Activated naive CD8-positive, alpha-beta T cell treated with anti-CD3 and anti-CD28 coated beads, Interleukin-2, amount 50 U/mL, for 16 hours (primary cell): ENCODE data around the gene ERCC4.
"Not testable (repeated sequence)": the region's sequence is repeated elsewhere in the genome, so short reads cannot be mapped to it uniquely, and the experiment has no call there.

ENCODE experiments used
- DNase-seq: peaks from one replicate; pipeline ENCODE4 v3.0.0-alpha.2; 2020; ENCODE audit warnings: low read depth, low spot score

ERCC4 gene

GRCh38 chr16:13919683-13920509, at the start of gene ERCC4:
ERCC4 (plus strand) TSS chr16:13920154; CDS start chr16:13920166, 12 bp downstream.
- DNase-seq: peak; percentile 97

- DNase-seq: no peak
Observed at GRCh38 chr16:13873835-13874438, 46.0 kb upstream of the ERCC4 start.

- DNase-seq: no peak
Observed at GRCh38 chr16:13875614-13876284, 44.2 kb upstream of the ERCC4 start.

GRCh38 chr16:13883276-13883675, 36.7 kb upstream of the ERCC4 start:
- no peak for DNase-seq

GRCh38 chr16:13883881-13884280, 36.1 kb upstream of the ERCC4 start:
- no peak for DNase-seq

- no peak for DNase-seq
Observed at GRCh38 chr16:13885700-13886099, 34.3 kb upstream of the ERCC4 start.

GRCh38 chr16:13886608-13887007, 33.3 kb upstream of the ERCC4 start:
- no peak for DNase-seq

GRCh38 chr16:13889323-13889722, 30.6 kb upstream of the ERCC4 start:
- not testable (repeated sequence) for DNase-seq

GRCh38 chr16:13892301-13892700, 27.7 kb upstream of the ERCC4 start:
- DNase-seq: no peak

- no peak for DNase-seq
Observed at GRCh38 chr16:13895516-13895915, 24.4 kb upstream of the ERCC4 start.

- DNase-seq: no peak
Observed at GRCh38 chr16:13896543-13897182, 23.3 kb upstream of the ERCC4 start.

- DNase-seq: no peak
Observed at GRCh38 chr16:13897806-13898205, 22.1 kb upstream of the ERCC4 start.

GRCh38 chr16:13898233-13898632, 21.7 kb upstream of the ERCC4 start:
- no peak for DNase-seq

- DNase-seq: no peak
Observed at GRCh38 chr16:13902052-13902451, 17.9 kb upstream of the ERCC4 start.

GRCh38 chr16:13902677-13903076, 17.3 kb upstream of the ERCC4 start:
- no peak for DNase-seq

- DNase-seq: no peak
Observed at GRCh38 chr16:13904179-13904691, 15.7 kb upstream of the ERCC4 start.

- DNase-seq: not testable (repeated sequence)
Observed at GRCh38 chr16:13904822-13905221, 15.1 kb upstream of the ERCC4 start.

- DNase-seq: no peak
Observed at GRCh38 chr16:13906168-13907089, 13.5 kb upstream of the ERCC4 start.

- DNase-seq: no peak
Observed at GRCh38 chr16:13907431-13907830, 12.5 kb upstream of the ERCC4 start.

GRCh38 chr16:13909069-13909468, 10.9 kb upstream of the ERCC4 start:
- DNase-seq: no peak

GRCh38 chr16:13909872-13910303, 10.1 kb upstream of the ERCC4 start:
- DNase-seq: no peak
